Spleen (tissue), 11 donors: Measurements from ENCODE around the gene SLAMF6. TPM values are rescaled to one million over a fixed set of nuclear protein-coding genes. Genes with fewer than 3 reads are reported as not detected.
"Not testable (repeated sequence)": the region's sequence is repeated elsewhere in the genome, so short reads cannot be mapped to it uniquely, and the experiment has no call there.

Experiments used
- DNase-seq: peaks from one replicate; pipeline ENCODE4 v3.0.0-alpha.2; 2020
- H3K27ac ChIP-seq, 8 donors: fragments of 200-600 bp; sonication (generic) in 7 of 8; 1 replicate in 4 of 8; 2 replicates in 4 of 8; pipeline versions ENCODE4 v1.5.0 to v1.8.0; 2016 to 2021; ENCODE audit warnings: inconsistent platforms in 4 of 8, mild to moderate bottlenecking in 4 of 8, moderate library complexity in 1 of 8
- H3K27me3 ChIP-seq, 7 donors: fragments of 200-600 bp; sonication (generic) in 6 of 7; replicated peaks in 1 of 7; 1 replicate in 4 of 7; 2 replicates in 3 of 7; pipeline versions ENCODE4 v1.5.0 to v1.8.0; 2016 to 2021; ENCODE audit warnings: inconsistent platforms in 3 of 7, mild to moderate bottlenecking in 1 of 7
- H3K36me3 ChIP-seq, 6 donors: fragments of 200-600 bp; sonication (generic) in 5 of 6; 1 replicate in 4 of 6; 2 replicates in 2 of 6; pipeline versions ENCODE4 v1.5.0 to v1.8.0; 2016 to 2021; ENCODE audit warnings: inconsistent platforms in 2 of 6
- H3K4me1 ChIP-seq, 6 donors: fragments of 200-600 bp; sonication (generic) in 5 of 6; 1 replicate in 3 of 6; 2 replicates in 3 of 6; pipeline versions ENCODE4 v1.5.0 to v1.8.0; 2016 to 2021; ENCODE audit warnings: inconsistent platforms in 3 of 6
- H3K4me3 ChIP-seq, 8 donors: fragments of 200-600 bp; sonication (generic) in 7 of 8; 1 replicate in 4 of 8; 2 replicates in 4 of 8; pipeline versions ENCODE4 v1.5.0 to v1.8.0; 2016 to 2021; ENCODE audit warnings: inconsistent platforms in 4 of 8, mild to moderate bottlenecking in 4 of 8, moderate library complexity in 2 of 8
- H3K9me3 ChIP-seq, 8 donors: fragments of 200-600 bp; sonication (generic) in 7 of 8; 1 replicate in 4 of 8; 2 replicates in 4 of 8; pipeline versions ENCODE4 v1.5.0 to v1.8.0; 2016 to 2021; ENCODE audit warnings: inconsistent platforms in 4 of 8
- POLR2A ChIP-seq, 3 donors: fragments of 450-650 bp; IDR thresholded peaks; one replicate each; pipeline ENCODE4 v1.5.1; 2017; ENCODE audit warnings: antibody characterized with exemption in 3 of 3, mild to moderate bottlenecking in 1 of 3
- POLR2AphosphoS5 ChIP-seq, 3 donors: sonication (generic); formaldehyde crosslinking; IDR thresholded peaks; one replicate each; pipeline ENCODE4 v1.5.1; 2017; ENCODE audit warnings: antibody characterized with exemption in 3 of 3
- WGBS, 5 donors: extraction: QIAGEN DNeasy Blood & Tissue Kit in 3 of 5; methylation state at CpG; one replicate each; pipeline versions ENCODE4 v1.1.5 to v1.1.7; 2013 to 2018; 5-methylcytosine and 5-hydroxymethylcytosine counted together
- intact Hi-C: fragments of 100-400 bp; cut with DNase I; formaldehyde crosslinking; loops from one replicate; pipeline ENCODE4 v1.15.0; 2023; ENCODE audit warnings: low total_unique reads
- polyA plus RNA-seq, 3 donors: library from polyadenylated mRNA; stranded (reverse); fragments of 200-250 nt; gene quantifications; one replicate each; pipeline ENCODE4 v1.2.1, GENCODE V29; 2013
- total RNA-seq, 7 donors: library from RNA; depleted of rRNA in 3 of 7; stranded (reverse); fragments of >200 nt in 3 of 7; fragmentation: NEBNext Ultra II Directional in 4 of 7; extraction: Animal tissue kit (Norgen Biotek cat#: 25700) in 4 of 7; gene quantifications; one replicate each; pipeline versions ENCODE4 v1.1.0 to v1.2.1, GENCODE V29; 2016 to 2021
- TF ChIP-seq, protein P1 (sequence below), 11 experiments: fragments of 200-600 bp in 7 of 11; fragments of 450-650 bp in 4 of 11; sonication (generic) in 4 of 11; IDR thresholded peaks in 8 of 11; conservative IDR thresholded peaks in 3 of 11; 1 replicate in 7 of 11; 2 replicates in 4 of 11; pipeline versions ENCODE4 v1.4.0 to v1.8.0; 2016 to 2021; ENCODE audit warnings: antibody characterized with exemption in 11 of 11, inconsistent platforms in 4 of 11, mild to moderate bottlenecking in 1 of 11
- donor health status: healthy with polysubstance abuse.
- donor health status: DM: no; HTN: no; CAD: no; lungs with moderate emphysema.
- donor health status: DM: no; HTN: no; CAD: no.
- donor health status: Bipolar disorder and iron deficiency.
- donor health status: healthy.
- donor health status: DM: no; HTN: no; CAD: no.
- donor health status: DM: yes; HTN: yes; CAD: no.

The SLAMF6 gene
- total and polyA plus RNA-seq, 10 donors, result 21.5 to 52.4 (median 36.1) TPM

DNA sequence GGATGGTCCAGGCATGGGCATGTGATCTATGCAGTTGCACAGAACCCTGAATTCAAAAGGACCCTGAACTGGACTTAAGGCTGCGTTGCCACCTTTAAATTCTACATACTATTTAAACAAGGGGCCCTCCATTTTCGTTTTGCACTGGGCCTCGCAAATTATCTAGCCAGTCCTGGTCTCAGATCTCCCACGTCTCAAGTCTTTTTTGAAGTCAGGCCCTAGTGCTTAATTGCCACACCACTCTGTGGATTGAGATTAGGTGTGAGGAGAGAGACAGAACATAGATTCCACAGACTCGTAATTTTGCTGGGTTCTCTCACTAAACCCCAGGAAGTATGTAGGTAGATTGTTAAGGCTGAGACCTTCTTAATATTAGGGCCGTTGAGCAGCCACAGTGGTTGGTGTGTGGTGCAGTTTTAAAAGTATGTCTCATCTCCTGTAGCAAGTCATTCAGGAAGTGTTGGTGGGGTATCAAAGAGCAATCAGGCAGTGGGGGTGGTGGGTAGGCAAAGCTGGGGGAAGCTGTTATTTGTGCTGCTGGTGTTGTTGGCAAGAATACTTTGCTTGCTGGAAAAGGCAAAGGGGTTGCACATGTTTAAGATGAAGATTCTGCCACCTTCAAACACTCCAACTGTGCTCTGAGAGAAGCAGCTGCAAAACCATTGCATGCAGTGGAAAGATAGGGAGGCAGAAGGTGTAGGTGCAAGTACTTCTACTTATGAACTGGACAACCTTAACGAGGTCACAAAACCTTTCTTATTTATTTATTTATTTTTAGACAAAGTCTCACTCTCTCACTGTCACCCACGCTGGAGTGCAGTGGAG is 45.0 kb upstream of the SLAMF6 start:
- no peak for DNase-seq
- Histone ChIP-seq H3K36me3 (peaks cover 0 to 33% (median 0%) of the 10 kb centered on the region in 6 donors), H3K27me3 (no peaks in the 10 kb centered on the region), H3K27ac (peak overlapping the region; percentile 33 to 89 (median 71)), H3K4me1 (peaks cover 11 to 94% (median 62%) of the 10 kb centered on the region in 6 donors), H3K9me3 (peaks cover 0 to 7% (median 4%) of the 10 kb centered on the region in 8 donors), H3K4me3 (peak overlapping the region in 1 of 8 donors; percentile 9)
- TF ChIP-seq, protein P1, sequence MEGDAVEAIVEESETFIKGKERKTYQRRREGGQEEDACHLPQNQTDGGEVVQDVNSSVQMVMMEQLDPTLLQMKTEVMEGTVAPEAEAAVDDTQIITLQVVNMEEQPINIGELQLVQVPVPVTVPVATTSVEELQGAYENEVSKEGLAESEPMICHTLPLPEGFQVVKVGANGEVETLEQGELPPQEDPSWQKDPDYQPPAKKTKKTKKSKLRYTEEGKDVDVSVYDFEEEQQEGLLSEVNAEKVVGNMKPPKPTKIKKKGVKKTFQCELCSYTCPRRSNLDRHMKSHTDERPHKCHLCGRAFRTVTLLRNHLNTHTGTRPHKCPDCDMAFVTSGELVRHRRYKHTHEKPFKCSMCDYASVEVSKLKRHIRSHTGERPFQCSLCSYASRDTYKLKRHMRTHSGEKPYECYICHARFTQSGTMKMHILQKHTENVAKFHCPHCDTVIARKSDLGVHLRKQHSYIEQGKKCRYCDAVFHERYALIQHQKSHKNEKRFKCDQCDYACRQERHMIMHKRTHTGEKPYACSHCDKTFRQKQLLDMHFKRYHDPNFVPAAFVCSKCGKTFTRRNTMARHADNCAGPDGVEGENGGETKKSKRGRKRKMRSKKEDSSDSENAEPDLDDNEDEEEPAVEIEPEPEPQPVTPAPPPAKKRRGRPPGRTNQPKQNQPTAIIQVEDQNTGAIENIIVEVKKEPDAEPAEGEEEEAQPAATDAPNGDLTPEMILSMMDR (IDR thresholded peaks at IDR 0.05 in 8 of 11, conservative IDR thresholded peaks at IDR 0.05 in 3 of 11), result no peak
- TF ChIP-seq POLR2AphosphoS5 (IDR thresholded peaks at IDR 0.05), result peak in 1 of 3 donors; percentile 53
- WGBS, 5 donors, result 20 to 47% (median 32%) methylated on average over 8 of the region's 8 CpGs
- intact Hi-C loops, result no loop called here

DNA sequence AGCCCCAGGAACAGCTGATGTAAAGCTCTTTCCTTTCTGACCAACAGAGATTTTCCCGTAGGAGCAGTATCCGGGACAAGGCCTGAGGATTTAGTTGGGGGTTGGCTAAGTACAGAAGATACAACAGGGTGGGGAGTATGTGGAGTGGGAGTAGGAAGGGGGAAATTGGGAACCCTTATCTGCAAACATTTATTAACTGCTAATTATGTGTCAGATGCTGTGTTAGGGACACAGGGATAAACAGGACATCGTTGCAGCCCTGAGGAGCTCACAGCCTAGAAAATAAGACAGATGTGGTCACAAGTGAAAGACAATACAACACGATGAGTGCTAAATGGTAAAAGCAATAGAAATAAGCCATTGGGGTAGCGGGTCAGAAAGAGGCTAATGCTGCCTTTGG is 44.3 kb upstream of the SLAMF6 start:
- peak overlapping the region; percentile 21 to 89 (median 69) for H3K27ac ChIP-seq
- DNase-seq, result no peak
- H3K4me3 ChIP-seq, result peak overlapping the region in 1 of 8 donors; percentile 9
- peaks cover 0 to 14% (median 10%) of the 10 kb centered on the region in 8 donors for H3K9me3 ChIP-seq
- intact Hi-C loops, result no loop called here
- H3K36me3 ChIP-seq, result peaks cover 0 to 36% (median 0%) of the 10 kb centered on the region in 6 donors
- TF ChIP-seq POLR2AphosphoS5 (IDR thresholded peaks at IDR 0.05) (no peak), POLR2A (IDR thresholded peaks at IDR 0.05) (no peak)
- TF ChIP-seq, protein P1 (IDR thresholded peaks at IDR 0.05 in 8 of 11, conservative IDR thresholded peaks at IDR 0.05 in 3 of 11), result no peak
- 80 to 83% (median 81%) methylated on average over 5 of the region's 5 CpGs for WGBS, 5 donors
- H3K27me3 ChIP-seq, result no peaks in the 10 kb centered on the region
- H3K4me1 ChIP-seq, result peaks cover 11 to 87% (median 60%) of the 10 kb centered on the region in 6 donors

DNA sequence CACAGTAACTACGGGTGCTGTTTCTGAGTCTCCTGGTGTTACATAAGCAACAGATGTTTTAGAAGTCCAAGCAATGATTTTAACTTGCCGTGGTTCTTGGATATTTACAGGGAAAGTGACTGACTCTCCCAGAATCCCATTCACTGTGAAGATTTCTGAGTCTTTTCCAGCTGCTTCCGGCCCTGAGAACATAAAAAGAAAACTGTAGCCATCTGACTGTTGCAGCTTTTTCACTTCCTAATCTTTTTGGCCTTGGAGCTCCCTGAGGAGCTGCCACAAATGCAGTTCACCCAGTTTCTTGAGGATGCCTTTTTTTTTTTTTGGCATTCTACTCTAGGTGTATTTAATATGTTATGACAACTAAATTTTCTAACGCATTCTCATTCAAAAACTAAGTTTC is 42.5 kb upstream of the SLAMF6 start:
- Histone ChIP-seq H3K27ac (peak overlapping the region in 7 of 8 donors; percentile 30 to 89 (median 45)), H3K4me3 (no peak overlapping the region), H3K9me3 (peaks cover 0 to 17% (median 10%) of the 10 kb centered on the region in 8 donors), H3K27me3 (no peaks in the 10 kb centered on the region), H3K36me3 (peaks cover 0 to 27% (median 0%) of the 10 kb centered on the region in 6 donors), H3K4me1 (peaks cover 15 to 86% (median 65%) of the 10 kb centered on the region in 6 donors)
- no peak for DNase-seq
- TF ChIP-seq, protein P1 (IDR thresholded peaks at IDR 0.05 in 8 of 11, conservative IDR thresholded peaks at IDR 0.05 in 3 of 11), result no peak
- TF ChIP-seq POLR2A (IDR thresholded peaks at IDR 0.05) (no peak), POLR2AphosphoS5 (IDR thresholded peaks at IDR 0.05) (no peak)
- WGBS, 5 donors, result 69 to 82% (median 75%) methylated on average over 4 of the region's 4 CpGs
- intact Hi-C loops, result no loop called here

DNA sequence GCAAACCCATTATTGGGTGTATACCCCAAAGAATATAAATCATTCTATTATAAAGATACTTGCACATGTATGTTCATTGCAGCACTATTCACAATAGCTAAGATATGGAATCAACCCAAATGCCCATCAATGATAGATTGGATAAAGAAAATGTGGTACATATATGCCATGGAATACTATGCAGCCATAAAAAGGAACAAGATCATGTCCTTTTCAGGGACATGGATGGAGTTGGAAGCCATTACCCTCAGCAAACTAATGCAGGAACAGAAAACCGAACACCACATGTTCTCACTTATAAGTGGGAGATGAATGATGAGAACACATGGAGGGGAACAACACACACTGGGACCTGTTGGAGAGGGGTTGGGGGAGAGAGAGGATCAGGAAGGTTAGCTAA is 40.2 kb upstream of the SLAMF6 start:
- intact Hi-C loops, H3K4me3 ChIP-seq, DNase-seq, H3K27me3 ChIP-seq: not testable (repeated sequence)
- Histone ChIP-seq H3K9me3 (peaks cover 0 to 17% (median 10%) of the 10 kb centered on the region in 8 donors), H3K4me1 (peaks cover 14 to 86% (median 58%) of the 10 kb centered on the region in 6 donors), H3K36me3 (peaks cover 0 to 26% (median 0%) of the 10 kb centered on the region in 6 donors), H3K27ac (peak overlapping the region in 1 of 8 donors; percentile 89)
- 83 to 97% (median 91%) methylated on average over 1 of the region's 1 CpG for WGBS, 5 donors

DNA sequence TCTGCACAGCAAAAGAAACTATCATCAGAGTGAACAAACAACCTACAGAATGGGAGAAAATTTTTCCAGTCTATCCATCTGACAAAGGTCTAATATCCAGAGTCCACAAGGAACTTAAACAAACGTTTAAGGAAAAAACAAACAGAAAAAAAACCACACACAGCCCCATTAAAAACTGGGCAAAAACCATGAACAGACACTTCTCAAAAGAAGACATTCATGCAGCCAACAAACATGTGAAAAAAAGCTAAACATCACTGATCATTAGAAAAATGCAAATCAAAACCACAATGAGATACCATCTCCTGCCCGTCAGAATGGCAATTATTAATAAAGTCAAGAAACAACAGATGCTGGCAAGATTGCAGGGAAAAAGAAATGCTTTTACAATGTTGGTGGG is 39.7 kb upstream of the SLAMF6 start:
- H3K36me3 ChIP-seq, result peaks cover 0 to 29% (median 0%) of the 10 kb centered on the region in 6 donors
- H3K27ac ChIP-seq, DNase-seq, intact Hi-C loops, H3K4me3 ChIP-seq, H3K27me3 ChIP-seq: not testable (repeated sequence)
- H3K4me1 ChIP-seq, result peaks cover 11 to 86% (median 58%) of the 10 kb centered on the region in 6 donors
- H3K9me3 ChIP-seq, result peaks cover 0 to 17% (median 10%) of the 10 kb centered on the region in 8 donors
- WGBS, 5 donors, result 73 to 88% (median 74%) methylated on average over 2 of the region's 2 CpGs
